HFFc6 (cell line): ENCODE results near the gene CCDC197. TPM values are rescaled to one million over a fixed set of nuclear protein-coding genes. Genes with fewer than 3 reads are reported as not detected.

Experiments
- DNase-seq: peaks from one replicate; pipeline ENCODE4 v3.0.0-alpha.2; 2018
- H3K27ac Mint-ChIP-seq: 2 replicates; pipeline ENCODE4 v1.8.0; 2020; ENCODE audit warnings: mild to moderate bottlenecking, mixed read lengths
- H3K27me3 Mint-ChIP-seq: 2 replicates; pipeline ENCODE4 v1.8.0; 2021; ENCODE audit warnings: mild to moderate bottlenecking, moderate library complexity, mixed read lengths; ENCODE audit not compliant: insufficient read depth
- H3K36me3 Mint-ChIP-seq: 2 replicates; pipeline ENCODE4 v1.8.0; 2021; ENCODE audit warnings: low read depth, mixed read lengths
- H3K4me1 Mint-ChIP-seq: 2 replicates; pipeline ENCODE4 v1.8.0; 2020; ENCODE audit warnings: low read depth, mixed read lengths
- H3K4me3 Mint-ChIP-seq: 2 replicates; pipeline ENCODE4 v1.8.0; 2020; ENCODE audit warnings: mild to moderate bottlenecking, moderate library complexity, mixed read lengths
- H3K9me3 Mint-ChIP-seq: 2 replicates; pipeline ENCODE4 v1.8.0; 2020; ENCODE audit warnings: mild to moderate bottlenecking, mixed read lengths
- total RNA-seq, 6 experiments: library from RNA; stranded (reverse); fragmentation: NEBNext Ultra II Directional; extraction: Animal tissue kit (Norgen Biotek cat#: 25700); gene quantifications; 2 replicates in 1 of 6; 3 replicates in 5 of 6; pipeline ENCODE4 v1.2.3, GENCODE V29; 2021
- TF ChIP-seq, protein P1 (sequence below): fragments of 200-600 bp; sonication (generic); IDR thresholded peaks from 2 replicates; pipeline ENCODE4 v1.5.0; 2021; ENCODE audit warnings: antibody characterized with exemption, mild to moderate bottlenecking

CCDC197 gene
- total RNA-seq, 6 experiments from 2014 or later: not detected

DNA sequence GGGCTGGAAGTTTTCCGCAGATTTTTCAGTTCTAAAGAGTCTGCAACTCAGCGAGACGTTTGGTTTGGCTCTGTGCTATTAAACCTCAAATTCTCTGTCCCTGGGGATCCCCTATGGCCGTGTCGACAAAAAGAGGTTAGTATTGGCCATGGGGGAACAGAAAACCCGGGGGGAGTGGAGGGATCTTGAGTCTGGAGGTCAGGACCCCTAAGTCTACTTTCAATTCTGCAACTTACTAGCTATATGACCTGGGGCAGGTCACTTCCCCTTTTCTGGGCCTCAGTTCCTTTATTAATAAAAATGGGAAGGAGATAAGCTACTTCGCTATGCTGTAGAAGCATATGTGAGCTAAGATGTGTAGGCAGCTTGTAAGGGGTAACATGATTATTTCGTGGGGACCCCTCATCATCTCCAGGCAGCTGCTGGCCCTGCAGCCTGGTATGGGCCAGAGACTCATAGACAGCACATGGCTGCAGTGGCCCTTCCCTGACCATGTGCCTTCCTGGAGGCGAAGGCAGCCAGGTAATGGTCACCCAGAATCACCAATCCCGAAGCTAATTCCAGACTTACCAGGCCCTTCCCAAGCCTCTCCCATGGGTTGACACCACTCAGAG, 29.4 kb upstream of the CCDC197 start:
- no peak for DNase-seq
- Mint-ChIP-seq H3K27ac (no peak overlapping the region), H3K4me3 (no peak overlapping the region), H3K36me3 (peaks cover 15% of the 10 kb centered on the region), H3K4me1 (peaks cover 34% of the 10 kb centered on the region), H3K27me3 (peaks cover 4% of the 10 kb centered on the region), H3K9me3 (peaks cover 17% of the 10 kb centered on the region)
- TF ChIP-seq, protein P1, sequence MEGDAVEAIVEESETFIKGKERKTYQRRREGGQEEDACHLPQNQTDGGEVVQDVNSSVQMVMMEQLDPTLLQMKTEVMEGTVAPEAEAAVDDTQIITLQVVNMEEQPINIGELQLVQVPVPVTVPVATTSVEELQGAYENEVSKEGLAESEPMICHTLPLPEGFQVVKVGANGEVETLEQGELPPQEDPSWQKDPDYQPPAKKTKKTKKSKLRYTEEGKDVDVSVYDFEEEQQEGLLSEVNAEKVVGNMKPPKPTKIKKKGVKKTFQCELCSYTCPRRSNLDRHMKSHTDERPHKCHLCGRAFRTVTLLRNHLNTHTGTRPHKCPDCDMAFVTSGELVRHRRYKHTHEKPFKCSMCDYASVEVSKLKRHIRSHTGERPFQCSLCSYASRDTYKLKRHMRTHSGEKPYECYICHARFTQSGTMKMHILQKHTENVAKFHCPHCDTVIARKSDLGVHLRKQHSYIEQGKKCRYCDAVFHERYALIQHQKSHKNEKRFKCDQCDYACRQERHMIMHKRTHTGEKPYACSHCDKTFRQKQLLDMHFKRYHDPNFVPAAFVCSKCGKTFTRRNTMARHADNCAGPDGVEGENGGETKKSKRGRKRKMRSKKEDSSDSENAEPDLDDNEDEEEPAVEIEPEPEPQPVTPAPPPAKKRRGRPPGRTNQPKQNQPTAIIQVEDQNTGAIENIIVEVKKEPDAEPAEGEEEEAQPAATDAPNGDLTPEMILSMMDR: no peak

- Mint-ChIP-seq H3K27me3 (peaks cover 2% of the 10 kb centered on the region), H3K27ac (no peak overlapping the region), H3K4me1 (peaks cover 24% of the 10 kb centered on the region), H3K9me3 (peaks cover 9% of the 10 kb centered on the region), H3K4me3 (no peak overlapping the region), H3K36me3 (peaks cover 8% of the 10 kb centered on the region)
- TF ChIP-seq, protein P1: no peak
- DNase-seq: no peak
Measured at GRCh38 chr14:93969082-93969828, 27.8 kb upstream of the CCDC197 start.

DNA sequence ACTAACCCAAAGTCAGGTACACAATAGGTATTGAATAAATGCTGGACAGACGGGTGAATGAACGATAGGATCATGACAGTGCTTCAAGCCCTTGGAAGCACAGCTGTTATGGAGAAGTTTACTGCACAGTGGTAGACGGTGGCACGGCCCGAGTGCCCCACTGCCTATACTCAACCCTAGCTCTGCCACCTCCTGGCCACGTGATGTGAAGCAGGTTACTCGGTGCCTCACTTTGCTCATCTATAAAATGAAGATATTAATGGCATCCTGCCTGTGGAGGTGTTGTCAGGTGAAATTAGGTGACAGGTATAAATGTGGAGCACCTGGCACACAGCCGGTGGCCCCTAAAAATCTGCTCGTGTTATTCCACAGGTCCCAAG, 26.5 kb upstream of the CCDC197 start:
- Mint-ChIP-seq H3K36me3 (no peaks in the 10 kb centered on the region), H3K4me3 (peak overlapping the region; percentile 38), H3K4me1 (peaks cover 13% of the 10 kb centered on the region), H3K27ac (no peak overlapping the region), H3K9me3 (no peaks in the 10 kb centered on the region), H3K27me3 (peaks cover 2% of the 10 kb centered on the region)
- no peak for DNase-seq
- TF ChIP-seq, protein P1: peak; percentile 53

DNA sequence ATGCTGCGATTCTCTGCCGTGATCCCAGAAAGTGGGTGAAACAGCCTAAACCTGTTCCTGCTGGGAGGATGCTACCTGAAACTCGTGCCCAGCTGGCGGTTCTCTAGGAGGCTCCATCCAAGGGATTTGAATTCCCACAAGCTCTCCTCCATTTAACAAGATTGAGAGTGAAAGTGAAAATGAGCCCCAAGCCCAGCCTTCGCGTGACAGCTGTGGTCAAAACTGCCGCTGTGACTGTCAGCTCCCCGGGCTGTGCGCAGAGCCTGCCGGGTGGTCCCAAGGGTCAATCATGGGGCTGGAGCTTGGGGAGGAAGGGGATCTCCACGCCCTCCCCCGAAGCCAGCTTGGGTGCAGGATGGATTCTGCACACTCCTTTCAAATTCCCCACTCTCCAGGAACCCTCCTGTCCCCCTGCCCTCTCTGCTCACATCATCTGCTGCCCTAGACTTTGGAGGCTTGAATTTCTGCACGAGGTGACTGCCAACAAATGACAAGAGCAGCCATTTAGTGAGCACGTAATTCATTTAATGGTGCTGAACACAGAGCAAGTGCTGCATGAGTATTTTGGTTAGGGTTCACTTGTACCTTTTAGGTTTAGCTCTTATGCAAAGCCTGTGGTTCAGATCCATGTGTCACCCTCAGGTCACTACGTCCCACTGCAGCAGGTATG, 26.0 kb upstream of the CCDC197 start:
- H3K27ac Mint-ChIP-seq: no peak overlapping the region
- peaks cover 4% of the 10 kb centered on the region for H3K27me3 Mint-ChIP-seq
- H3K9me3 Mint-ChIP-seq: no peaks in the 10 kb centered on the region
- TF ChIP-seq, protein P1: no peak
- DNase-seq: no peak
- peaks cover 13% of the 10 kb centered on the region for H3K4me1 Mint-ChIP-seq
- no peaks in the 10 kb centered on the region for H3K36me3 Mint-ChIP-seq
- peak overlapping the region; percentile 38 for H3K4me3 Mint-ChIP-seq

DNA sequence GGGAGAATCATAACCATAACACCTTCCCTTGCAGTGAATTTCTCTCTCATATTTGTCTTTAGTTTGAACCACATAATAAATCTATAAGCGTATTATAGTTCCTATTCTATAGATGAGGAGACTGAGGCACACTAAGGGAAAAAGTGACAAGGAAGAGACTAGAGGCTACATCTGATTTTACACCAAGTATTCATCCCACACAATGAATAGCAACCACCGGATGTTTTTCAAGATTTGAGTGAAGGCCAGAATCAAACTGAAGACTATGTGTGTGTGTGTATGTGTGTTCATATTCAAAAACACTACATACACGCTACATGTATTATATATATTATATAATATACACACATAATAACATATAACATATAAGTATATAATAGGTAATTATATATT, 25.5 kb upstream of the CCDC197 start:
- Mint-ChIP-seq H3K27me3 (peaks cover 4% of the 10 kb centered on the region), H3K27ac (no peak overlapping the region), H3K4me1 (peaks cover 8% of the 10 kb centered on the region), H3K9me3 (no peaks in the 10 kb centered on the region), H3K36me3 (no peaks in the 10 kb centered on the region), H3K4me3 (no peak overlapping the region)
- TF ChIP-seq, protein P1: no peak
- no peak for DNase-seq
